Inflammatory macrophage (primary cell): ENCODE results near the gene SLAMF9.
A peak's percentile ranks its signal among the peaks of the same experiment; 100 is the strongest.

ENCODE experiments used
- DNase-seq, 2 donors: peaks; one replicate each; pipeline ENCODE4 v3.0.0-alpha.2; 2020 to 2022

SLAMF9 gene

DNA sequence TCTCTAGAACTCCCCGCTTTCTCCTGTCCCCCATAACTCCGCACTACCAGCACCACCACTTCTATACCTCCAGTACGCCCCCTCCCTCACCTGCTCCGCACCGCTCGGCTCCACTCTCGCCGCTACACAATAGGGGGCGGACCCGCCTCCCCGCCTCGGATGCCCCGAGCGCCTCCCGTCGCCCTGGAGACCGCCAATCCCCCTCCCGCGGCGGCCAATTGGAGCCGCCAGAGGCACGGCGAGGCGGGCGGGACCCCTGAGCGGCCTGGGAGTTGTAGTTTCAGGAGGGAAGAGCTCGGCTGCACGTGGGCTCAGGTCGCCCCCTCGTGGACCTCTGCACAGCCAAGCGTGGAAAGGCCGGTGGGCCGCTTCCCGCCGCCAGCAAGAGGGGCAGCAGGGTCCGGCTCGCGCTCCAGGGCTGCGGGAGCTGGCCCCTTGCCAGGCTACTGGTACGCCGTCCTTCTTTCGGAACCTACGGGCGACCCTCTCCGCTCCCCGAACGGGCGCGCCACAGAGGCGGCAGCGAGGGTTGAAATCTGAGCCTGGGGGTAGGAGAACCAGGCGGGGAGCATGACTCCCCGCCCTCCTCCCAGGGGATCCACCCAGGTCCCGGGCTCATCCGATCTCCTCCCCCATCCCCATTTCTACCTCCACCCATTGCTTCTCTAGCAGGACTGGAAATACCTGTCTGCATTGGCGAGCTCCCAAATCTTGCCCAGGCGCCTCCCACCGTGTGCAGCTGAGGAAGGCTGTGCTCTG is 8.4 kb downstream of the SLAMF9 start, which contains the start of gene IGSF9:
Gene IGSF9, minus strand, starts transcription at position 131 of the 759 bp plus-strand sequence. CDS start 2,159 bp downstream, outside the sequence.
- DNase-seq: no peak

GRCh38 chr1:159944623-159945455 is 9.2 kb downstream of the SLAMF9 start:
- DNase-seq: no peak

DNA sequence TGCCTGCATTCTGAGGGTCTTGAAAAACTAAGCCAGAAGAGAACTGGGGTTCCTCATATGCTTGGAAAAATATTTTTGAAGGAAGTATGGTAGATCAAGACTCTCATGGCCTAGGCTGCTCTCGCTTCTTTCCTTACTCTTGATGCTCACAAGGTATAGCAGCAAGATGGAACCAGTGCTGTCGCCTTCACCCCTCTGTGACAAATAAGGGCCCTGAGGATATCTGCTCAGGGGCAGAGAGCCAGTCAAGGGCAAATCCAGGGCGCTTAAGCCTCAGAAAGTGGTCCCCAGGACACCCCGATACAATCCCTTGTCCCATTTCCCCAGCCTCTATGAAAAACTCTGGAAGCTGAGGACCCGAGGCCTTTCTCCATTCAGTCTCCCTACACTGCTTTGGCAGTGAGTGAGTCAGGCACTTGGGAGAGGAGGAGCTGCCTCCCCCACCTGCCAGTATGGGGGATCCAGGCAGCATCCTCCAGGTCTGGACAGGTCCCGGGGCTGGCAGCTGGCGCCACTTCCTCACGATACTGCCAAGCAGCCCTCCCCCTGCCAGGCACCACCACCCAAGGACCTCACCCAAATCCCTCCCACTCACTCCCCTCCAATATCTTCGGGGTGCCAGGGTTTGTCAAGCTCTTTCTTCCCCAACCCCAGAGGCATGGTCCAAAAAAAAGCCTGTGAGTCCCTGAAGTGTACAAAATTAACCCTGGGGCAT is 10.0 kb downstream of the SLAMF9 start:
- DNase-seq: no peak

- DNase-seq: no peak
These were observed 10.8 kb downstream of the SLAMF9 start for GRCh38 chr1:159943278-159943640.

GRCh38 chr1:159942632-159943277 is 11.3 kb downstream of the SLAMF9 start:
- no peak for DNase-seq

GRCh38 chr1:159941591-159942560 is 12.2 kb downstream of the SLAMF9 start:
- DNase-seq: no peak

- DNase-seq: no peak
These were observed 12.9 kb downstream of the SLAMF9 start for GRCh38 chr1:159941141-159941540.

DNA sequence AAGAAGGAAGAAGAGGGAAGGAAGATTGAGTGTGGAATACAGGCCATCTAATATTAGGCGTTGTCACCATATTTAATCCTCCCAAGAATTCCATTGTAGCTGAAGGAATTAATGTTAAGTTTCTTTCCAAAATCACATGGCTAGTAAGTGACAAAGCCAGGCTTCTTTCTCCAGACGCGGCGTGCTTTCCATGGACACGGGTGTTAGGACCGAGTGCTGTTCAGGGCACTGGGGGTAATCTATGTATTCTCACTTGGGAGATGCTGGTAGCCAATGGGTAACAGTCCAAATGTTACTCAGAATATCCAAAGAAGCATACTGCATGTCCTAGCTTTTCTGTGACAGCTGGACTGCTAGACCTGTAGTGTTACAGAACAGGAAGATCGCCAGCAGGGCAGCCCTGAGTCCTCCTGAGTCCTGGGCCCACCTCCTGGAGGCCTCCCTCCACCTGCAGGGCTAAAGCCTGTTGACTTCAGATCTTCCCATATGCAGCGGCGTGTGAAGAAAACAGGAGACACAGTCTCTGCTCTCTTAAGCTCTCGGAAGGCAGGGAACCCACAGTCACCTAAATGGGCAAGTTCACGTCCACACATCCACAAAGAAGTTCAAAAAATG is 13.9 kb downstream of the SLAMF9 start:
- no peak for DNase-seq

DNA sequence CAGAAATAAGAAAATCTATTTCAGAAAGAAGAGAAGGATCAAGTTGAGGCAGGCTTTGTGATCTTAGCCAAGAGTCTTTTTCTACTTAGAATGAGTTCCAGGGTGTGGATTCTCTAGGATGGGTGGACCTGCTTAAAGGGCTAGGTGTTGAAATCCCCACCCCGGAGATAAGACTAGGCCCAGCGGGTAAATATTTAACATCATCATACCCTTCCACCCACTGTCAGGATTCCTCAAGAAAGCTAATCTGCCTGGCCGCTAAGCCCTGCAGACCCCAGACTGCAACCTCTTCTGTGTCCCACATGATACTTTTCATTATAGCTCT is 14.4 kb downstream of the SLAMF9 start:
- no peak for DNase-seq

DNA sequence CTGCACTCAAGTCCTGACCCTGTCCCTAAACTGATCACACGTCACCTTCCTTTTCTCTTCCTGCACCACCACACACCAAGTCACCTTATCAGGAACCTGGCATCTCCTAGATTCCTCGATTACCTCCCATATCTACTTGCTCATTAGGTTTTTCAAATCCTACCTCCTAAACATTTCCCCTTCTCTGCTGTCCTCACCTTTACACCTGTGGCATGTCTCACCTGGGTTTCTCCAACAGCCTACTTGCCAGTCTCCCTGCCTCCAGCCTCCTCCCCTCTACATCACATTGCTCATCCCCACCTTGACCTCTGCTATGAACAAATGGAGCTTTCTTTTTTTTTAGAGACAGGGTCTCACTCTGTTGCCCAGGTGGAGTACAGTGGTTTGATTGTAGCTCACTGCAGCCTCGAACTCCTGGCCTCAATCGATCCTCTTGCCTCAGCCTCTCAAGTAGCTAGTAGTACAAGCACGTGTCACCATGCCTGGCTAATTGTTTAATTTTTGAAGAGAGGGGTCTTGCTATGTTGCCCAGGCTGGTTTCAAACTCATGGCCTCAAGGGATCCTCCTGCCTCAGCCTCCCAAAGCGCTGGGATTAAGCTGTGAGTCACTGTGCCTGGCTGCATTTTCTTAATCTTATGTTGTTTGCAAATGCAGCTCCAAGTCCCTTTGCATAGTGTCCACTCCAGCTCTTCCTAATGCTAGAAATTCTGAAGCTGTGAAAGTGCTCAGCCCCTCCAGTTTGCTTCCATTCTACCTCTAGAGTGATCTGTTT is 14.9 kb downstream of the SLAMF9 start:
- DNase-seq: no peak

DNA sequence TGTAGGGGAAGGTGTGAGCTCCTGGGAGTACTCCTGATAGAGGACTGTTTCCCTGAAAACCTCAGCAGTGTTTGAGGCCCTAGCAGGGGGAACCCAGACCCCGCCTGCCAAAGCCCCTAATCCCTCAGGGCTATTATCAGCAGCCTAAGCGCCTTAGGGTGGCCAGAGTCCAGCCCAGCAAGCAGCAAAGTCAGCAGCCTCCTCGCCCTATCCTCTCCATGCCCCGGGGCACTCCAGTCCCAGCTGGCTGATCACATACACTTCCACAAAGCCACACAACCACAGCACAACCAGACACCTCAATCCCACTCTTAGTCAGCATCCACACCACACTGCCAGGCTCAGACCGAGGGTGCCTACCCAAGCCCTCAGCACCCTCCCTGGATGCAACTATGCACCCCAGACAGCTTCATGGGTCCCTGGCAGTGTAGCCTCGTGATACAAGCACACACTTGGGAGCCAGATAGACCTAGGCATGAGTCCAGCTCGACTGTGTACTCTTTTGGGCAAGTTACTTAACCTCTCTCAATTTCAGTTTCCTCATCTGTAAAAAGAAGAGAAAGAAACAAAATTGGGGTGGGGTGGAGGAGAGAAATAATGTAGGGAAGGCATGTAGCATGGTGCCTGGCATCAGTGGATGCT is 15.7 kb downstream of the SLAMF9 start:
- DNase-seq: no peak

DNA sequence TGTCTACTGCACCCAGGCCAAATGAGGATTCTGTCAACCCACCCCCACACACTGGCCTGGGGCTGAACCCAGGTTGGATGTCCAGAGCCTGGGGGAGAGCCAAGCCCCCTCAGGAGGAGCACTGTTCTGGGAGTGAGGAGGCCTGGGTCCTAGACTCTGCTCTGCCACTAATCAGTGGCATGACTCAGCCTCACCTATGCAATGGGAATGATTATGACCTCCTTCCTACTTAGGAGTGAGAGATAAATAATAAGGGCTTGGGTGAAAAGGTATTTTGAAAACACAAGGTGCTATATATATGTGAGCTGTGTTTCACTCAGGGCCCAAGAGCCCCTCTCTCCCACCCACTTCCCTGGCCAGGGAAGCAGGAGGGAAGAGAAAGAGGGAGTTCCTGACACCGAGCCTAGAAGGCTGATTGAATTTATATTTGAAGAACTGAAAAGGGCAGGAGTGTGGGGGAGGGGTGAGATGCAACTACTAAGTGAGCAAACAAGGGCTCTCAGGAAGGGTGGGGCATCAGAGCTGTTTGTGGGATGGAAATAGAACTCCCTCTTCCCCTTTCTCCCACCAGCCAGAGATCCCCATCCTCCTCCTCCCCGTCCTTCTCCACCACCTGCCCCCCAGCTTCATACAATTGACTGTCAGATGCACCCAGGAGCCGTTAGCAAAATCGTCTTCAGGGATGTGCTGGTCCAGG is 16.8 kb downstream of the SLAMF9 start:
- DNase-seq: peak; percentile 38 to 52

DNA sequence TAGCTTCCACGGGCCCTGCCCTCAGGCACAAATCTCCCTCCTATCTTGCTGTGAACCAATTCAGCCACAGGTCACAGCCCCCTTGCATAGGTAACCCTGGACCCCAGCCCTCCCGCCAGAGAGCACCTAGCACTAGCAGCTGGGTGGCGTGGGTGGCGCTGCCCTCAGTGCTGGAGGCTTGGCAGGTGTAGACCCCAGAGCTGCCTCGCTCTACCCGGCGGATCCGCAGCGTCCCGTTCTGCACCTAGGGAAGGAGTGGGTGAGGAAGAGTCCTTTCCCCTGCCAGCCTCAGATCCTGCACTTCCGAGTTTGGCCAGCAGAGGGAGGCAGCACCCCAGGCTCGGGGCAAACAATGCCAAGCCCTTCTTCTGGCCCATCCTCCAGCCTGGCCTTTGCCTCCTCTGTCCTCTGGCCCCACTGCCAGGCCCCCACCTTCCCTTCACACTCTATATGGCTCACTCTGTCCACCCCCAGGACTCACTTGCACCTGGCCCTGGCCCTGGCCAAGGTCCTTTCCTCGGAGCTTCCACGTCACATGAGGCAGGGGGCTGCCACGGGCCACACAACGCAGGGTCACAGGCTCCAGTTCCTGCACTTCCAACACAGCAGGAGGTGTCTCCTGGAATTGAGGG is 17.6 kb downstream of the SLAMF9 start:
- DNase-seq: peak; percentile 63 to 72

- peak; percentile 70 to 72 for DNase-seq
These were observed 18.2 kb downstream of the SLAMF9 start for GRCh38 chr1:159935719-159936272.

GRCh38 chr1:159935305-159935704 is 18.7 kb downstream of the SLAMF9 start:
- no peak for DNase-seq

DNA sequence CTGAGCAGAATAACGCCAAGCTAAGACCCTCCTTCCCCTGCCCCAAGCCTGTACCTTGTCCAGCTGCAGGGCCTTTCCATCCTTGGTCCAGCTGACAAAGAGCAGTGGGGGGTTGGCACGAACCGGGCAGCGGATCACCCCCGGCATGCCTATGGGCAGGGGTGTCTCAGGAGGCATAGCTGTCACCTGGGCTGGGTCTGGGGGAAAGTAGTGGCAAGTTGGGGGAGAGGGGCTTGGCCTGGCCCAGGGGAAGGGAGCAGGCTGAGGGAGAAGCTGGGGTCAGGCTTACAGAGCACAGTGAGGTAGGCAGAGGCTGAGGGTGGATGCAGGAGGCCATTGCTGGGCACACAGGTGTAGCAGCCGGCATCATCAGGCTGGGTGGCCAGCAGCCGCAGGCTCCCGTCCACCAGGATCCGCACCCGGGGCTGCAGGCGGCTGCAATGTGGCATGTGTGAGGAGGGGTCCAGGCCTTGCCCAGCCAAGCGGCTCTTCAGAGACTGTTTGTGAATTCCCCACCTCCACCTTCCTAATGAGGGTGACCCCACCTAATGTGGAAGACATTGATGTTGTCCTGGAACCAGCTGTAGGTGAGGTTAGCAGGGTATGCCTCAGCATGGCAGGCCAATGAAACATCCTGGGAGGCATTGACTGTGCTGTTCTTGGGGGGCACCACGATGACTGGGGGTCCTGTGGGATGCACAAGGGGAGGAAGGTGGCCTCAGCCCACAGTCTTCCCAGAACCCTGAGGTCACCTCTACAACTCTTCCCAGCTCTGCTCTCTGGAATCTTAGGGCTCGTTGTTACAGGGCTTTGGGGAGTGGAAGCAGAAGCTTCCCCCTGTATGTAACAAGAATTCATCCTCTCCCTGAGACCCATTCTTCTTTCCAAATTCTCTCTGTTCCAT is 19.6 kb downstream of the SLAMF9 start:
- DNase-seq: no peak

DNA sequence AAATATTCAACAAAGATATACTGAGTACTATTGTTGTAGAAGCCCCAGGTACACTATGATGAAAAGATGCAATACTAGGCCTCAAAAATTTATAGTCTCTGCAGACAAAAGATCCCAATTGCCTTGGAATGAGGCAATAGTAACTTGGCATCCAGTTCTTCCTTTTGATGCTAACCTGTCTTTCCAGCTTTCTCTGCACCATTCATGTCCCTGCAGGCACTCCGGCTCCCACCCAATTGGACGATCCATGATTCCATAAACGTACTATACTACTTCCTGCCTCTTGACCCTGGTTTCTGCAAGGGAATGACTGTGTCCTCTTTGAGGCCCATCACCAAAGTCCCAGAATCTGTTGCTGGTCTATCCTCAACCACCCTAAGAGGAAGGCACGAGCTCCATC is 20.7 kb downstream of the SLAMF9 start:
- DNase-seq: no peak
